LNCAP (cell line): Measurements from ENCODE around the gene CYRIA.

Source experiments
- CTCF ChIP-seq: fragments of 450-650 bp; IDR thresholded peaks from 2 replicates; pipeline ENCODE4 v1.5.1; 2017; ENCODE audit warnings: mild to moderate bottlenecking

The CYRIA gene

GRCh38 chr2:16682431-16683118 is 16.9 kb upstream of the CYRIA start:
- TF ChIP-seq CTCF: no peak

GRCh38 chr2:16680781-16681180 is 15.1 kb upstream of the CYRIA start:
- TF ChIP-seq CTCF: no peak

- no peak for TF ChIP-seq CTCF
Measured at GRCh38 chr2:16680304-16680703, 14.7 kb upstream of the CYRIA start.

GRCh38 chr2:16678964-16679363 is 13.3 kb upstream of the CYRIA start:
- TF ChIP-seq CTCF: no peak

GRCh38 chr2:16677875-16678274 is 12.2 kb upstream of the CYRIA start:
- no peak for TF ChIP-seq CTCF

- no peak for TF ChIP-seq CTCF
Measured at GRCh38 chr2:16675781-16676180, 10.1 kb upstream of the CYRIA start.

- no peak for TF ChIP-seq CTCF
Measured at GRCh38 chr2:16674154-16674553, 8.5 kb upstream of the CYRIA start.

- TF ChIP-seq CTCF: no peak
Measured at GRCh38 chr2:16671760-16672159, 6.1 kb upstream of the CYRIA start.
